Measurements from ENCODE around the gene PLXNB3. TPM values are rescaled to one million over a fixed set of nuclear protein-coding genes. Genes with fewer than 3 reads are reported as not detected.

Gene PLXNB3
- polyA plus RNA-seq, 1 donor from 2014 or later, result 0.48 TPM

DNA sequence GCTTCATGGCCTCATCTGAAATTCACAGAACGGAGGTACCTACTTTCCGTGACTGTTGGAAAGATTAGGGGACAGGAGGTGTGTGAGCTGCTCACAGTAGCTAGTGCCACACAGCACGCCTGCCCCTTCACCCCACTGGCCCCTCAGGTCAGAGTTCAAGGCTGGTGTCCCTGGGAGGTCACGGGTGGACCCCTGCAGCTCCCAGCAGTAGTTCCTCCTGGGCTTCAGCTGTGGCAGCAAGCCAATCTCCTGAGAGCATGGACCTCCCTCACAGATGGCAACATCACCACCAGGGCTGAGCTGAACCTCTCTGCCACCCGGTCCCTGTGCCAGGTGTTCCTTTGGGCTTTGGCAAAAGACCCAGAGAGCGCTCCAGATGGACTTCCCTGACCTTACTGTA is 28.3 kb downstream of the PLXNB3 start:
- Histone ChIP-seq H4K20me1 (ENCODE audit: insufficient read depth) (no peaks in the 10 kb centered on the region), H3F3A (ENCODE audit: insufficient read depth, low read length, poor library complexity, severe bottlenecking) (no peaks in the 10 kb centered on the region), H3K79me2 (replicated peaks; ENCODE audit: insufficient read depth, low read length) (peaks cover 37% of the 10 kb centered on the region), H3K27ac (ENCODE audit: low read length) (no peak overlapping the region), H3K36me3 (ENCODE audit: insufficient read depth, low read length) (no peaks in the 10 kb centered on the region), H3K4me3 (ENCODE audit: low read length) (peak overlapping the region; percentile 83), H3K9me2 (ENCODE audit: insufficient read depth, low read length) (no peaks in the 10 kb centered on the region), H3K9me3 (ENCODE audit: low read length) (no peaks in the 10 kb centered on the region), H3K27me3 (ENCODE audit: insufficient read depth, low read depth, low read length) (no peaks in the 10 kb centered on the region), H3K9ac (ENCODE audit: low read length) (no peak overlapping the region), H2AFZ (ENCODE audit: low read depth, low read length) (no peak overlapping the region), H3K4me2 (ENCODE audit: low read length) (no peak overlapping the region)
- TF ChIP-seq TAF1 (IDR thresholded peaks at IDR 0.05; ENCODE audit: low read depth), result no peak

DNA sequence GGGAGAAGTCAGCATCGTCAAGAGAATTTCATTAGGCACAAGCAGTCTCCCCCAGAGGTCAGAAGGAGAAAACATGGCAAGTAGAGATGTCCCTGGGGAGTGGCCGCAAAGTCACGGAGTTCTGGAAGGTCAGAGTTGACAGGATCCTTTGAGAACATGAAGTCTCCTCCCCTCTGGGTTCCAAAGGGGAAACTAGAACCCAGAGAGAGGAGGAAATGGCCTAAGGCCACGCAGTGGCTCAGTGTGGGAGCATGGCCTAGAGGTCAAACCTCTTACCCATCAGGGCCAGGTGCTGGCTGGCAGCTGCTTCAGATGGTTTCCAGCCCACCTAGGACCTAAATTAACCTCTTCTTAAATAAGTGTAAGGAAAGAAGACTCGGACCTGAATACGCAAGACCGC is 29.2 kb downstream of the PLXNB3 start:
- Histone ChIP-seq H3K9me3 (ENCODE audit: low read length) (no peaks in the 10 kb centered on the region), H3F3A (ENCODE audit: insufficient read depth, low read length, poor library complexity, severe bottlenecking) (no peaks in the 10 kb centered on the region), H3K27me3 (ENCODE audit: insufficient read depth, low read depth, low read length) (no peaks in the 10 kb centered on the region), H3K27ac (ENCODE audit: low read length) (peak overlapping the region; percentile 86), H3K9me2 (ENCODE audit: insufficient read depth, low read length) (no peaks in the 10 kb centered on the region), H3K9ac (ENCODE audit: low read length) (peak overlapping the region; percentile 83), H3K79me2 (replicated peaks; ENCODE audit: insufficient read depth, low read length) (peaks cover 37% of the 10 kb centered on the region), H3K36me3 (ENCODE audit: insufficient read depth, low read length) (no peaks in the 10 kb centered on the region), H3K4me3 (ENCODE audit: low read length) (peak overlapping the region; percentile 83), H3K4me2 (ENCODE audit: low read length) (peak overlapping the region; percentile 62), H2AFZ (ENCODE audit: low read depth, low read length) (no peak overlapping the region), H4K20me1 (ENCODE audit: insufficient read depth) (no peaks in the 10 kb centered on the region)
- TF ChIP-seq, protein P1, sequence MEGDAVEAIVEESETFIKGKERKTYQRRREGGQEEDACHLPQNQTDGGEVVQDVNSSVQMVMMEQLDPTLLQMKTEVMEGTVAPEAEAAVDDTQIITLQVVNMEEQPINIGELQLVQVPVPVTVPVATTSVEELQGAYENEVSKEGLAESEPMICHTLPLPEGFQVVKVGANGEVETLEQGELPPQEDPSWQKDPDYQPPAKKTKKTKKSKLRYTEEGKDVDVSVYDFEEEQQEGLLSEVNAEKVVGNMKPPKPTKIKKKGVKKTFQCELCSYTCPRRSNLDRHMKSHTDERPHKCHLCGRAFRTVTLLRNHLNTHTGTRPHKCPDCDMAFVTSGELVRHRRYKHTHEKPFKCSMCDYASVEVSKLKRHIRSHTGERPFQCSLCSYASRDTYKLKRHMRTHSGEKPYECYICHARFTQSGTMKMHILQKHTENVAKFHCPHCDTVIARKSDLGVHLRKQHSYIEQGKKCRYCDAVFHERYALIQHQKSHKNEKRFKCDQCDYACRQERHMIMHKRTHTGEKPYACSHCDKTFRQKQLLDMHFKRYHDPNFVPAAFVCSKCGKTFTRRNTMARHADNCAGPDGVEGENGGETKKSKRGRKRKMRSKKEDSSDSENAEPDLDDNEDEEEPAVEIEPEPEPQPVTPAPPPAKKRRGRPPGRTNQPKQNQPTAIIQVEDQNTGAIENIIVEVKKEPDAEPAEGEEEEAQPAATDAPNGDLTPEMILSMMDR (IDR thresholded peaks at IDR 0.05; ENCODE audit: poor library complexity, severe bottlenecking), result no peak
- TF ChIP-seq POLR2AphosphoS5 (IDR thresholded peaks at IDR 0.05) (no peak), EZH2 (IDR thresholded peaks at IDR 0.05; ENCODE audit: borderline replicate concordance, insufficient read depth, low read length, poor library complexity, severe bottlenecking) (no peak), EP300 (conservative IDR thresholded peaks at IDR 0.05; ENCODE audit: poor library complexity, severe bottlenecking) (no peak)

- Histone ChIP-seq H3K9me3 (ENCODE audit: low read length) (no peaks in the 10 kb centered on the region), H3K4me2 (ENCODE audit: low read length) (peak within 1 kb of the TSS; percentile 62), H3K9ac (ENCODE audit: low read length) (peak within 1 kb of the TSS; percentile 95), H3K79me2 (replicated peaks; ENCODE audit: insufficient read depth, low read length) (peaks cover 37% of the 10 kb centered on the region), H3K9me2 (ENCODE audit: insufficient read depth, low read length) (no peaks in the 10 kb centered on the region), H3K36me3 (ENCODE audit: insufficient read depth, low read length) (no peaks in the 10 kb centered on the region), H3F3A (ENCODE audit: insufficient read depth, low read length, poor library complexity, severe bottlenecking) (no peaks in the 10 kb centered on the region), H3K4me3 (ENCODE audit: low read length) (peak within 1 kb of the TSS; percentile 83), H2AFZ (ENCODE audit: low read depth, low read length) (peak within 1 kb of the TSS; percentile 21), H3K27ac (ENCODE audit: low read length) (peak within 1 kb of the TSS; percentile 95), H3K27me3 (ENCODE audit: insufficient read depth, low read depth, low read length) (no peaks in the 10 kb centered on the region), H4K20me1 (ENCODE audit: insufficient read depth) (no peaks in the 10 kb centered on the region)
- TF ChIP-seq SMC3 (conservative IDR thresholded peaks at IDR 0.05; ENCODE audit: poor library complexity), result peak; percentile 61
- TF ChIP-seq REST (IDR thresholded peaks at IDR 0.05; ENCODE audit: borderline replicate concordance), result peak; percentile 65
- TF ChIP-seq EP300 (conservative IDR thresholded peaks at IDR 0.05; ENCODE audit: poor library complexity, severe bottlenecking), result peak; percentile 56
- TF ChIP-seq POLR2AphosphoS5 (IDR thresholded peaks at IDR 0.05), result peak; percentile 84
- TF ChIP-seq EZH2 (IDR thresholded peaks at IDR 0.05; ENCODE audit: borderline replicate concordance, insufficient read depth, low read length, poor library complexity, severe bottlenecking), result no peak
- TF ChIP-seq RAD21 (conservative IDR thresholded peaks at IDR 0.05), result peak; percentile 52
- TF ChIP-seq TAF1 (IDR thresholded peaks at IDR 0.05; ENCODE audit: low read depth), result peak; percentile 83
- TF ChIP-seq, protein P1 (IDR thresholded peaks at IDR 0.05; ENCODE audit: poor library complexity, severe bottlenecking), result peak; percentile 70
- TF ChIP-seq MXI1 (conservative IDR thresholded peaks at IDR 0.05; ENCODE audit: poor library complexity, severe bottlenecking), result peak; percentile 76
These were observed 30.2 kb downstream of the PLXNB3 start, which contains the start of the genes IDH3G and SSR4 for GRCh38 chrX:153794018-153794896. Gene IDH3G, minus strand, starts transcription at chrX:153794375. Its CDS starts 49 bp downstream, at chrX:153794326. Gene SSR4, plus strand, starts transcription at chrX:153794668. Its CDS starts 20 bp downstream, at chrX:153794688.

Measured in neural cell (in vitro differentiated cells).